Measurements from ENCODE around the gene SPON2. TPM values are rescaled to one million over a fixed set of nuclear protein-coding genes. Genes with fewer than 3 reads are reported as not detected.
A peak's percentile ranks its signal among the peaks of the same experiment; 100 is the strongest.

Gene SPON2
- total RNA-seq, 1 donor from 2014 or later, result 149 TPM

GRCh38 chr4:1206299-1207156, 34.1 kb upstream of the SPON2 start:
- no peaks in the 10 kb centered on the region for H3K9me3 Mint-ChIP-seq (ENCODE audit: unreplicated experiment)
- H3K36me3 Mint-ChIP-seq (ENCODE audit: unreplicated experiment), result peaks cover 4% of the 10 kb centered on the region
- H3K27ac Mint-ChIP-seq (ENCODE audit: unreplicated experiment), result no peak overlapping the region
- peaks cover 70% of the 10 kb centered on the region for H3K4me1 Mint-ChIP-seq (ENCODE audit: unreplicated experiment)
- TF ChIP-seq, protein P1, sequence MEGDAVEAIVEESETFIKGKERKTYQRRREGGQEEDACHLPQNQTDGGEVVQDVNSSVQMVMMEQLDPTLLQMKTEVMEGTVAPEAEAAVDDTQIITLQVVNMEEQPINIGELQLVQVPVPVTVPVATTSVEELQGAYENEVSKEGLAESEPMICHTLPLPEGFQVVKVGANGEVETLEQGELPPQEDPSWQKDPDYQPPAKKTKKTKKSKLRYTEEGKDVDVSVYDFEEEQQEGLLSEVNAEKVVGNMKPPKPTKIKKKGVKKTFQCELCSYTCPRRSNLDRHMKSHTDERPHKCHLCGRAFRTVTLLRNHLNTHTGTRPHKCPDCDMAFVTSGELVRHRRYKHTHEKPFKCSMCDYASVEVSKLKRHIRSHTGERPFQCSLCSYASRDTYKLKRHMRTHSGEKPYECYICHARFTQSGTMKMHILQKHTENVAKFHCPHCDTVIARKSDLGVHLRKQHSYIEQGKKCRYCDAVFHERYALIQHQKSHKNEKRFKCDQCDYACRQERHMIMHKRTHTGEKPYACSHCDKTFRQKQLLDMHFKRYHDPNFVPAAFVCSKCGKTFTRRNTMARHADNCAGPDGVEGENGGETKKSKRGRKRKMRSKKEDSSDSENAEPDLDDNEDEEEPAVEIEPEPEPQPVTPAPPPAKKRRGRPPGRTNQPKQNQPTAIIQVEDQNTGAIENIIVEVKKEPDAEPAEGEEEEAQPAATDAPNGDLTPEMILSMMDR (IDR thresholded peaks at IDR 0.05), result no peak
- H3K4me3 Mint-ChIP-seq (ENCODE audit: unreplicated experiment), result no peak overlapping the region
- H3K27me3 Mint-ChIP-seq (ENCODE audit: unreplicated experiment), result no peaks in the 10 kb centered on the region
- peak; percentile 83 for DNase-seq (ENCODE audit: extremely low spot score, unreplicated experiment)

DNA sequence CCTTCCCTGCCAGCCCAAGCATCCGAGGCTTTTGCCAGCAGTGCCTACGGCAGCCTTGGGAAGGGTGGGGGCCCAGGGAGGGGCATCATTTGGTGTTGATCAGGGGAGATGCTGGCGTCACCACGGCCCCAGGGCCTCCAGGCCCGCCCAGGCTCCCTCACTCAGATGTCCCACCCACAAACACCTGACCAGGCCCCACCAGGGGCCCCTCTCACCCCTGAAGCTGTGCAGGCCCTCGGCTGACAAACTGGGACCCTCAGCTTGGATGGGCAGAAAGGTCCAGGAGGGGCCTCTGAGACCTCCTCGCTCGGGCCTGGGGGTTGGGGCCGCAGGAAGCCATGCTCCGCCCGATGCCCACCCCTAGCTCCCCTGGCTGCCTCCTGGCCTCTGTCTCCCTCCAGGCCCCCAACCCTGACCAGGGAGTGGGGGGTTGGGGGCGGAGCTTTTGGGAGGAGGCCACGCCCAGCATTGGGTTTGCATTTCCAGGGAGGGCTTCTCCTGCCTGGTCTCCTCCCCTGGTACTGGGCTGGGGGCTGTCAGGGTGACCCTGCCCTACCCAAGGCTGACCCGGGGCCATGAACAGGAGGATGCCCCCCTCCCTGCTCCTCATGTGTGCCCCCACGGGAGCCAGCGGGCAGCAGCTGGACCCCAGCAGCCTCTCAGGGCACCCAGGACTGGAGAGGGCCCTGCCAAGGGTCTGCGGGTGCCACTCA, 33.4 kb upstream of the SPON2 start:
- Mint-ChIP-seq H3K9me3 (ENCODE audit: unreplicated experiment) (no peaks in the 10 kb centered on the region), H3K4me1 (ENCODE audit: unreplicated experiment) (peaks cover 65% of the 10 kb centered on the region), H3K27me3 (ENCODE audit: unreplicated experiment) (no peaks in the 10 kb centered on the region), H3K27ac (ENCODE audit: unreplicated experiment) (no peak overlapping the region), H3K36me3 (ENCODE audit: unreplicated experiment) (no peaks in the 10 kb centered on the region), H3K4me3 (ENCODE audit: unreplicated experiment) (no peak overlapping the region)
- DNase-seq (ENCODE audit: extremely low spot score, unreplicated experiment), result peak; percentile 82
- TF ChIP-seq, protein P1 (IDR thresholded peaks at IDR 0.05), result no peak

DNA sequence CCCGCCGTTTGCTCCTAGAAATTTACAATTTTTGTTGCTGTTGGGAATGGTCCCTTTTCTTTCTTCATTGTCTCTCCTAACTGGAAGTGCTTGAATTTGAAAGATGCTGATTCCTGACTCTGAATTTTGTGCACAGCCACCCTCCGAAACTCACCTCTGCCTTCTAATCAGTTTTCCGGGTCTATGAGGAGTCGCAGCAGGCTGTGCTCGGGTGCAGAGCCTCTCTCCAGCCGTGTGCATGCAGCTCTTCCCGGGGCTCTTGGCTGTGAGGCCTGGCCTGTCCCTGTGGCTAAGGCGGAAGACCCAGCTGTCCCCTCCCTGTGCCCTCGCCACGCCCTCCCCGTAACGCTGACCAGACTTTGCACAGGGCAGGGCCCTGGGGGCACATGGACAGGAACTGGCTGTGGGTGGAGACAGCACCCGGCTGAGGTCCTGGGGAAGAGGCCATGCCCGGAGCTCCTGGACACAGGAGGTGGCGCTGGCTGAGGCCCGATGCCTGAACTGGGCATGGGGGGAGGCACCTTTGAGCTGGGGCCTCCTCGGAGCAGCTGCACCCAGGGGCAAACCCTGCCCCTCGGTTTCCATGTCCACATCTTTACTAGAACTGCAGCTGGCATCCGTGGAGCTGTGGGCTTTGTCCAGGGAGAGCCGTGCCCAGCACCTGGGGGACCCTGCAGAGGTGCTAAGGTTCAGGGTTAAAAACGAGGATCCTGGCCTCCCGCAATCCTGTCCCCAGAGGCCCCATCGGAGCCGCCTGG, 32.6 kb upstream of the SPON2 start:
- TF ChIP-seq, protein P1 (IDR thresholded peaks at IDR 0.05), result no peak
- Mint-ChIP-seq H3K27me3 (ENCODE audit: unreplicated experiment) (no peaks in the 10 kb centered on the region), H3K27ac (ENCODE audit: unreplicated experiment) (peak overlapping the region; percentile 50), H3K9me3 (ENCODE audit: unreplicated experiment) (no peaks in the 10 kb centered on the region), H3K36me3 (ENCODE audit: unreplicated experiment) (no peaks in the 10 kb centered on the region), H3K4me1 (ENCODE audit: unreplicated experiment) (peaks cover 66% of the 10 kb centered on the region), H3K4me3 (ENCODE audit: unreplicated experiment) (no peak overlapping the region)
- DNase-seq (ENCODE audit: extremely low spot score, unreplicated experiment), result peak; percentile 80

- H3K4me3 Mint-ChIP-seq (ENCODE audit: unreplicated experiment), result no peak overlapping the region
- peak; percentile 25 for DNase-seq (ENCODE audit: extremely low spot score, unreplicated experiment)
- peaks cover 66% of the 10 kb centered on the region for H3K4me1 Mint-ChIP-seq (ENCODE audit: unreplicated experiment)
- no peaks in the 10 kb centered on the region for H3K9me3 Mint-ChIP-seq (ENCODE audit: unreplicated experiment)
- no peak overlapping the region for H3K27ac Mint-ChIP-seq (ENCODE audit: unreplicated experiment)
- H3K36me3 Mint-ChIP-seq (ENCODE audit: unreplicated experiment), result no peaks in the 10 kb centered on the region
- no peaks in the 10 kb centered on the region for H3K27me3 Mint-ChIP-seq (ENCODE audit: unreplicated experiment)
- TF ChIP-seq, protein P1 (IDR thresholded peaks at IDR 0.05), result no peak
Observed at GRCh38 chr4:1204286-1204827, 32.0 kb upstream of the SPON2 start.

Data from osteocyte (in vitro differentiated cells).